COLO668 (cell line): ENCODE results near the gene FIZ1.

Source experiments
- DNase-seq: peaks from one replicate; lab custom pipeline; 2025; ENCODE audit not compliant: unreplicated experiment; lab: John Stamatoyannopoulos, UW

FIZ1 gene

GRCh38 chr19:55599468-55599841 is at the start of gene FIZ1:
Gene FIZ1 (minus strand): TSS chr19:55599517. CDS start chr19:55597865, 1,652 bp downstream.
- DNase-seq = peak; percentile 97

- no peak for DNase-seq
These were observed 49.4 kb upstream of the FIZ1 start for GRCh38 chr19:55648585-55649267.

- DNase-seq = peak; percentile 81
These were observed 48.6 kb upstream of the FIZ1 start, which contains the start of gene CCDC106 for GRCh38 chr19:55647732-55648584. Gene CCDC106 (plus strand): TSS chr19:55648212. CDS start chr19:55649047, 835 bp downstream.

GRCh38 chr19:55646889-55647731 is 47.8 kb upstream of the FIZ1 start:
- peak; percentile 43 for DNase-seq

- DNase-seq = no peak
These were observed 46.2 kb upstream of the FIZ1 start for GRCh38 chr19:55645512-55645881.

GRCh38 chr19:55644842-55645511 is 45.7 kb upstream of the FIZ1 start:
- DNase-seq = peak; percentile 59

GRCh38 chr19:55644191-55644833 is 45.0 kb upstream of the FIZ1 start:
- DNase-seq = peak; percentile 28

- no peak for DNase-seq
These were observed 44.5 kb upstream of the FIZ1 start for GRCh38 chr19:55643887-55644176.

- DNase-seq = peak; percentile 81
These were observed 43.9 kb upstream of the FIZ1 start, which contains the start of gene ZNF581 for GRCh38 chr19:55643003-55643886. Gene ZNF581 (plus strand): TSS chr19:55643649. CDS start chr19:55644572, 923 bp downstream.

GRCh38 chr19:55642153-55643002 is 43.1 kb upstream of the FIZ1 start:
- DNase-seq = peak; percentile 59

- peak; percentile 20 for DNase-seq
These were observed 42.3 kb upstream of the FIZ1 start for GRCh38 chr19:55641426-55642152.

- DNase-seq = peak; percentile 82
These were observed 41.5 kb upstream of the FIZ1 start, which contains the start of gene ZNF580 for GRCh38 chr19:55640577-55641425. Gene ZNF580 (plus strand): TSS chr19:55641002. CDS start chr19:55642509, 1,507 bp downstream.

- DNase-seq = peak; percentile 91
These were observed 40.8 kb upstream of the FIZ1 start for GRCh38 chr19:55640043-55640576.

- DNase-seq = peak; percentile 37
These were observed 39.6 kb upstream of the FIZ1 start for GRCh38 chr19:55638864-55639359.

GRCh38 chr19:55637534-55637933 is 38.2 kb upstream of the FIZ1 start:
- DNase-seq = no peak

- DNase-seq = no peak
These were observed 37.4 kb upstream of the FIZ1 start for GRCh38 chr19:55636723-55637122.
